ENCODE measurements around the gene SLC35G6. TPM values are rescaled to one million over a fixed set of nuclear protein-coding genes. Genes with fewer than 3 reads are reported as not detected.
A peak's percentile ranks its signal among the peaks of the same experiment; 100 is the strongest.
"Not testable (repeated sequence)": the region's sequence is repeated elsewhere in the genome, so short reads cannot be mapped to it uniquely, and the experiment has no call there.

SLC35G6 gene
- total and polyA plus RNA-seq, 2 of the 13 experiments (the other 11 are each of a cell fraction or from before 2014, with no cell fraction given), result 0.07 TPM; not detected in 1

- Histone ChIP-seq H3K79me2 (ENCODE audit: insufficient read depth, low read length) (peaks cover 48% of the 10 kb centered on the region), H4K20me1 (ENCODE audit: insufficient read depth, low read length) (peaks cover 28% of the 10 kb centered on the region), H3K27ac (ENCODE audit: extremely low read length, insufficient read depth, low read length) (peak overlapping the region; percentile 100), H3K4me2 (ENCODE audit: low read depth, low read length) (peak overlapping the region; percentile 94; the same call in 1 of the 2 replicates), H3K4me3 (replicated peaks in 1 of 3; ENCODE audit: insufficient read depth in 1 of 3, low read depth in 2 of 3, low read length in 3 of 3) (peak overlapping the region in 1 of 3 experiments; percentile 90; a peak in 1 of 6 replicates), H3K4me1 (ENCODE audit: insufficient read depth, low read length) (peaks cover 62% of the 10 kb centered on the region)
- 93% methylated on average over 23 of the region's 31 CpGs for WGBS (ENCODE audit: low lambda C conversion rate)
- CTCF ChIA-PET (ENCODE audit: low intra/inter-chr PET ratio, low total read pairs); FAIRE-seq; ATAC-seq; H3K36me3 ChIP-seq (replicated peaks in 1 of 2; ENCODE audit: control insufficient read depth in 1 of 2, insufficient read depth in 2 of 2, low read length in 2 of 2); H3K9ac ChIP-seq (ENCODE audit: insufficient read depth, low read depth, low read length); in situ Hi-C loops (cut with HindIII; ENCODE audit: extremely low pct_ligation_motif_present, low pct_unique_long_range_greater_than_20kb); BruUV-seq (replicated peaks); H3K27me3 ChIP-seq (ENCODE audit: control insufficient read depth in 1 of 2, insufficient read depth in 2 of 2, low read length in 2 of 2); H2AFZ ChIP-seq (ENCODE audit: low read length); H3K9me3 ChIP-seq (ENCODE audit: low read length); DNase-seq (ENCODE audit: low spot score): not testable (repeated sequence)
- TF ChIP-seq ZBTB38 (CRISPR knock-in tag; IDR thresholded peaks at IDR 0.05) (peak; percentile 45; the same call in 1 of the 2 replicates), HNRNPL (IDR thresholded peaks at IDR 0.05; ENCODE audit: low read depth, low read length) (peak; percentile 44; the same call in 1 of the 2 replicates), CAMTA2 (CRISPR knock-in tag; IDR thresholded peaks at IDR 0.05; ENCODE audit: borderline replicate concordance) (0 out of 2 replicates have a peak, but pooled peaks have one; percentile 39)
- POLR2A ChIA-PET, result interaction anchor here (0.9 to 4.3 kb wide), 8 partner anchors 37 to 102 kb away, joined by 3 to 41 read pairs (median 4); partner anchors contain the start of genes CHRNB1, MPDU1, PLSCR3 and TMEM102
- intact Hi-C loops (cut with micrococcal nuclease; ENCODE audit: unreplicated experiment), result loop anchor here (5.0 kb wide), 3 partner anchors 35 to 125 kb away; partner anchors contain the start of genes CHRNB1, TMEM256 and TMEM95
These were observed 846 bp downstream of the SLC35G6 start for GRCh38 chr17:7481842-7482741.

DNA sequence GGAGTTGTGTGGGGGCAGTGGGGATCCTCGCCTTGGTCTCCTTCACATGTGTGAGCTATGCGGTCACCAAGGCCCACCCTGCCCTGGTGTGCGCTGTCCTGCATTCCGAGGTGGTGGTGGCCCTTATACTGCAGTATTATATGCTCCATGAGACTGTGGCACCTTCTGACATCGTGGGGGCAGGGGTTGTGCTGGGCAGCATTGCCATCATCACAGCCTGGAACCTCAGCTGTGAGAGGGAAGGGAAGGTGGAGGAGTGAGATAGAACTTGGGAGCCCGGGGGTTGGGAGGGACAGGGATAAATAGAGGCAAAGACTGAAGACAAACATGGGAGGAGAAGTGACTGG, 1.5 kb downstream of the SLC35G6 start:
- H3K9me3 ChIP-seq (ENCODE audit: low read length); CTCF ChIA-PET (ENCODE audit: low intra/inter-chr PET ratio, low total read pairs); BruUV-seq (replicated peaks); H2AFZ ChIP-seq (ENCODE audit: low read length); H3K27me3 ChIP-seq (ENCODE audit: control insufficient read depth in 1 of 2, insufficient read depth in 2 of 2, low read length in 2 of 2); ATAC-seq; DNase-seq (ENCODE audit: low spot score); H3K36me3 ChIP-seq (replicated peaks in 1 of 2; ENCODE audit: control insufficient read depth in 1 of 2, insufficient read depth in 2 of 2, low read length in 2 of 2); FAIRE-seq; in situ Hi-C loops (cut with HindIII; ENCODE audit: extremely low pct_ligation_motif_present, low pct_unique_long_range_greater_than_20kb): not testable (repeated sequence)
- Histone ChIP-seq H3K4me1 (ENCODE audit: insufficient read depth, low read length) (peaks cover 62% of the 10 kb centered on the region), H3K4me3 (replicated peaks in 1 of 3; ENCODE audit: insufficient read depth in 1 of 3, low read depth in 2 of 3, low read length in 3 of 3) (peak overlapping the region in 2 of 3 experiments; percentile 75 to 90; a peak in 4 of 6 replicates), H3K27ac (ENCODE audit: extremely low read length, insufficient read depth, low read length) (peak overlapping the region; percentile 100), H3K79me2 (ENCODE audit: insufficient read depth, low read length) (peaks cover 48% of the 10 kb centered on the region), H3K9ac (ENCODE audit: insufficient read depth, low read depth, low read length) (peak overlapping the region; percentile 95), H3K4me2 (ENCODE audit: low read depth, low read length) (peak overlapping the region; percentile 94), H4K20me1 (ENCODE audit: insufficient read depth, low read length) (peaks cover 26% of the 10 kb centered on the region)
- POLR2A ChIA-PET, result interaction anchor here (2.6 to 5.5 kb wide), 4 partner anchors 7 to 79 kb away, joined by 19 to 41 read pairs (median 26); partner anchors contain the start of genes CHRNB1, TMEM102 and TMEM256
- 0 out of 2 replicates have a peak, but pooled peaks have one; percentile 1 for TF ChIP-seq ERF (CRISPR knock-in tag; IDR thresholded peaks at IDR 0.05)
- WGBS (ENCODE audit: low lambda C conversion rate), result 52% methylated on average over 6 of the region's 6 CpGs
- intact Hi-C loops (cut with micrococcal nuclease; ENCODE audit: unreplicated experiment), result loop anchor here (5.0 kb wide), 3 partner anchors 35 to 125 kb away; partner anchors contain the start of genes CHRNB1, TMEM256 and TMEM95

Data from HepG2 (cell line).